IMR-90 (cell line): ENCODE data around the gene CHST6. TPM values are rescaled to one million over a fixed set of nuclear protein-coding genes. Genes with fewer than 3 reads are reported as not detected.

Experiments used
- ATAC-seq: fragments of 200-7000 bp; cut with Tn5 transposase; 2 replicates; pipeline ENCODE4 v1.9.1; 2020; ENCODE audit warnings: low read depth, mild to moderate bottlenecking, moderate library complexity
- BruUV-seq: library from RNA; stranded (reverse); fragments of 400-500 nt; replicated peaks from 2 replicates; lab custom pipeline; 2021; lab: Mats Ljungman, UMichigan
- CTCF ChIA-PET: fragments of 300-600 bp; formaldehyde crosslinking; extraction: SDS; loops from one replicate; lab custom pipeline; 2021; ENCODE audit warnings: antibody characterized with exemption; lab: Yijun Ruan, JAX
- POLR2A ChIA-PET: fragments of 300-600 bp; sonication (Branson Sonifier 250); formaldehyde crosslinking; loops from one replicate; lab custom pipeline; 2022; ENCODE audit warnings: antibody characterized with exemption; ENCODE audit not compliant: unreplicated experiment; lab: Charles Lee
- DNase-seq: peaks from one replicate; pipeline ENCODE4 v3.0.0; 2013
- H2AFZ ChIP-seq: replicated peaks from 2 replicates; pipeline ENCODE3; 2013; ENCODE audit warnings: low read length, mild to moderate bottlenecking; ENCODE audit not compliant: poor library complexity
- H2AK5ac ChIP-seq: 2 replicates; pipeline ENCODE4 v1.6.1; 2013; ENCODE audit warnings: low read depth, low read length, inconsistent platforms
- H2AK9ac ChIP-seq: replicated peaks from 2 replicates; pipeline ENCODE3; 2013; ENCODE audit warnings: mild to moderate bottlenecking, low read depth, low read length, moderate library complexity; ENCODE audit not compliant: poor library complexity
- H2BK120ac ChIP-seq: 2 replicates; pipeline ENCODE4 v1.6.1; 2013; ENCODE audit warnings: low read depth, low read length, inconsistent platforms
- H2BK15ac ChIP-seq: 3 replicates; pipeline ENCODE4 v1.6.1; 2013; ENCODE audit warnings: low read depth, low read length, inconsistent platforms
- H2BK20ac ChIP-seq: 2 replicates; pipeline ENCODE4 v1.6.1; 2013; ENCODE audit warnings: low read depth, mild to moderate bottlenecking, inconsistent platforms, low read length, moderate library complexity
- H2BK5ac ChIP-seq: 2 replicates; pipeline ENCODE4 v1.6.1; 2013; ENCODE audit warnings: mild to moderate bottlenecking, low read depth, low read length, inconsistent platforms; ENCODE audit not compliant: poor library complexity, severe bottlenecking
- H3K14ac ChIP-seq: replicated peaks from 2 replicates; pipeline ENCODE4 v1.6.1; 2013; ENCODE audit warnings: low read depth, low read length, inconsistent platforms
- H3K18ac ChIP-seq: 2 replicates; pipeline ENCODE4 v1.6.1; 2013; ENCODE audit warnings: low read depth, low read length, control low read depth
- H3K23ac ChIP-seq: 2 replicates; pipeline ENCODE4 v1.6.1; 2013; ENCODE audit warnings: low read depth, low read length, inconsistent platforms
- H3K27ac ChIP-seq: 2 replicates; pipeline ENCODE4 v1.5.1; 2013; ENCODE audit warnings: mild to moderate bottlenecking, control low read depth, low read length; ENCODE audit not compliant: insufficient read depth
- H3K27me3 ChIP-seq: 2 replicates; pipeline ENCODE4 v1.6.1; 2013; ENCODE audit warnings: low read length; ENCODE audit not compliant: control insufficient read depth, insufficient read depth
- H3K36me3 ChIP-seq: 2 replicates; pipeline ENCODE4 v1.6.1; 2013; ENCODE audit warnings: low read length, mixed read lengths; ENCODE audit not compliant: control insufficient read depth, insufficient read depth
- H3K4ac ChIP-seq: 2 replicates; pipeline ENCODE4 v1.6.1; 2013; ENCODE audit warnings: low read depth, low read length, inconsistent platforms
- H3K4me1 ChIP-seq: 2 replicates; pipeline ENCODE4 v1.6.1; 2013; ENCODE audit warnings: low read length, mixed read lengths; ENCODE audit not compliant: control insufficient read depth, insufficient read depth
- H3K4me2 ChIP-seq: 2 replicates; pipeline ENCODE4 v1.6.1; 2013; ENCODE audit warnings: low read depth, mild to moderate bottlenecking, control low read depth, low read length, moderate library complexity
- H3K4me3 ChIP-seq: 2 replicates; pipeline ENCODE4 v1.5.1; 2013; ENCODE audit warnings: low read depth, mild to moderate bottlenecking, control low read depth, low read length, moderate library complexity; ENCODE audit not compliant: insufficient read depth
- H3K56ac ChIP-seq: 2 replicates; pipeline ENCODE4 v1.6.1; 2013; ENCODE audit warnings: low read length, inconsistent platforms; ENCODE audit not compliant: insufficient read depth; ENCODE audit errors: extremely low read depth
- H3K79me1 ChIP-seq, 2 experiments: 2 replicates each; pipeline ENCODE4 v1.6.1; 2013; ENCODE audit warnings: low read length in 2 of 2, inconsistent platforms in 1 of 2, low read depth in 1 of 2
- H3K9ac ChIP-seq: 2 replicates; pipeline ENCODE4 v1.6.1; 2013; ENCODE audit warnings: low read depth, low read length, control low read depth
- H3K9me1 ChIP-seq: 2 replicates; pipeline ENCODE4 v1.6.1; 2013; ENCODE audit warnings: low read length, inconsistent platforms; ENCODE audit not compliant: insufficient read depth
- H3K9me3 ChIP-seq: 2 replicates; pipeline ENCODE4 v1.6.1; 2013; ENCODE audit warnings: low read length; ENCODE audit not compliant: control insufficient read depth, insufficient read depth
- H4K20me1 ChIP-seq: 2 replicates; pipeline ENCODE4 v1.6.1; 2013; ENCODE audit warnings: low read length, inconsistent platforms; ENCODE audit not compliant: insufficient read depth
- H4K5ac ChIP-seq: 2 replicates; pipeline ENCODE4 v1.6.1; 2013; ENCODE audit warnings: mild to moderate bottlenecking, low read depth, low read length, control low read depth
- H4K8ac ChIP-seq, 2 experiments: 2 replicates each; pipeline ENCODE4 v1.6.1; 2013; ENCODE audit warnings: low read depth in 2 of 2, low read length in 2 of 2, control low read depth in 1 of 2, inconsistent platforms in 1 of 2
- H4K91ac ChIP-seq: 2 replicates; pipeline ENCODE4 v1.6.1; 2013; ENCODE audit warnings: low read depth, low read length, inconsistent platforms; ENCODE audit not compliant: insufficient read depth
- ELK1 ChIP-seq: fragments of 150-350 bp; IDR thresholded peaks from 2 replicates; pipeline ENCODE4 v1.6.1; 2016; ENCODE audit warnings: low read depth, mild to moderate bottlenecking, low read length, moderate library complexity, borderline replicate concordance
- RFX5 ChIP-seq: IDR thresholded peaks from 2 replicates; pipeline ENCODE4 v1.8.0; 2012; ENCODE audit warnings: low read depth, mild to moderate bottlenecking, low read length, moderate library complexity
- WGBS, 2 experiments: methylation state at CpG; one replicate each; pipeline versions ENCODE4 v1.1.5 to v1.1.7; 2013; ENCODE audit warnings: missing lambda C conversion rate in 2 of 2; ENCODE audit not compliant: insufficient read length in 1 of 2; ENCODE audit errors: extremely low coverage in 2 of 2; 5-methylcytosine and 5-hydroxymethylcytosine counted together
- dilution Hi-C: fragments of 300-500 bp; cut with HindIII; formaldehyde crosslinking; loops from one replicate; pipeline ENCODE4 v1.14.3; 2018; ENCODE audit warnings: low sequenced_read_pairs; ENCODE audit not compliant: unreplicated experiment
- in situ Hi-C: fragments of 300-500 bp; cut with MboI; formaldehyde crosslinking; loops from 3 replicates; pipeline ENCODE4 v1.14.3; 2019; ENCODE audit warnings: low sequenced_read_pairs, inconsistent platforms, mixed read lengths
- intact Hi-C: fragments of 100-400 bp; cut with micrococcal nuclease; formaldehyde crosslinking; loops from 2 replicates; pipeline ENCODE4 v1.10.0; 2022
- polyA plus RNA-seq, 3 experiments: library from polyadenylated mRNA; depleted of rRNA; stranded (reverse); fragments of >200 nt; gene quantifications; 2 replicates each; pipeline ENCODE4 v1.2.3, GENCODE V29; 2012; ENCODE audit warnings: low replicate concordance in 1 of 3
- total RNA-seq: library from RNA; depleted of rRNA; stranded (reverse); fragments of >200 nt; gene quantifications from 2 replicates; pipeline ENCODE4 v1.2.3, GENCODE V29; 2012

CHST6 gene
- total and polyA plus RNA-seq, 2 of the 4 experiments (the other 2 are of a cell fraction): under 0.01 to 0.12 TPM

- 82% methylated on average over 4 of the region's 9 CpGs; no CpG with 5 or more reads in 1 of the 2 experiments for WGBS, 2 experiments
- CTCF ChIA-PET: interaction anchor here (1.0 kb wide), 1 partner anchor 13 kb away, joined by 3 read pairs; no protein-coding TSS in a partner anchor
- H2BK120ac ChIP-seq: no peak overlapping the region
- no peak overlapping the region for H3K56ac ChIP-seq
- no peak overlapping the region for H3K18ac ChIP-seq
- intact Hi-C loops: no loop called here
- H3K36me3 ChIP-seq: no peaks in the 10 kb centered on the region
- H3K4me2 ChIP-seq: no peak overlapping the region
- BruUV-seq: no TSS peak
- no peaks in the 10 kb centered on the region for H3K9me3 ChIP-seq
- DNase-seq (no peak), ATAC-seq (peak; percentile 27; the same call in 1 of the 2 replicates)
- no peak overlapping the region for H3K4me3 ChIP-seq
- H4K5ac ChIP-seq: no peak overlapping the region
- no peak overlapping the region for H2BK5ac ChIP-seq
- no peak overlapping the region for H3K14ac ChIP-seq
- H3K27ac ChIP-seq: no peak overlapping the region
- no peaks in the 10 kb centered on the region for H3K9me1 ChIP-seq
- POLR2A ChIA-PET: no interaction called here
- no peak overlapping the region for H2BK15ac ChIP-seq
- no peak overlapping the region for H3K4ac ChIP-seq
- peaks cover 15% of the 10 kb centered on the region for H3K27me3 ChIP-seq
- H3K4me1 ChIP-seq: no peaks in the 10 kb centered on the region
- no peak overlapping the region for H2AFZ ChIP-seq
- no peak overlapping the region for H4K8ac ChIP-seq
- no peak overlapping the region for H2AK9ac ChIP-seq
- no peak overlapping the region for H3K23ac ChIP-seq
- H2AK5ac ChIP-seq: no peak overlapping the region
- in situ Hi-C loops: no loop called here
- no peak overlapping the region for H4K91ac ChIP-seq
- H3K79me1 ChIP-seq: no peaks in the 10 kb centered on the region
- TF ChIP-seq RFX5: no peak
- no peak for TF ChIP-seq ELK1
- dilution Hi-C loops: no loop called here
- H4K20me1 ChIP-seq: no peaks in the 10 kb centered on the region
- H2BK20ac ChIP-seq: no peak overlapping the region
- no peak overlapping the region for H3K9ac ChIP-seq
Observed at GRCh38 chr16:75486014-75486675, 9.1 kb downstream of the CHST6 start.
